NAMALWA (cell line): ENCODE data around the gene GBGT1.
"Not testable (repeated sequence)": the region's sequence is repeated elsewhere in the genome, so short reads cannot be mapped to it uniquely, and the experiment has no call there.

Experiments used
- DNase-seq: peaks from one replicate; pipeline ENCODE4 v3.0.0-alpha.2; 2015; ENCODE audit warnings: low spot score

GBGT1 gene

GRCh38 chr9:133163504-133164172 lies at the start of gene GBGT1:
Gene GBGT1 (minus strand): TSS chr9:133163914. CDS start chr9:133162412, 1,502 bp downstream.
- peak; percentile 59 for DNase-seq

- DNase-seq = no peak
Observed at GRCh38 chr9:133210609-133211008, 46.9 kb upstream of the GBGT1 start.

GRCh38 chr9:133210202-133210532 lies 46.5 kb upstream of the GBGT1 start:
- no peak for DNase-seq

- not testable (repeated sequence) for DNase-seq
Observed at GRCh38 chr9:133209327-133210201, 45.9 kb upstream of the GBGT1 start.

GRCh38 chr9:133208880-133209300 lies 45.2 kb upstream of the GBGT1 start, which contains the start of gene OBP2B:
Gene OBP2B (minus strand): TSS chr9:133209250. CDS start chr9:133209199, 51 bp downstream.
- not testable (repeated sequence) for DNase-seq

GRCh38 chr9:133208171-133208879 lies 44.6 kb upstream of the GBGT1 start:
- DNase-seq = not testable (repeated sequence)

GRCh38 chr9:133207540-133208170 lies 43.9 kb upstream of the GBGT1 start:
- no peak for DNase-seq

GRCh38 chr9:133207021-133207531 lies 43.4 kb upstream of the GBGT1 start:
- DNase-seq = no peak

- DNase-seq = no peak
Observed at GRCh38 chr9:133205996-133206931, 42.5 kb upstream of the GBGT1 start.

- not testable (repeated sequence) for DNase-seq
Observed at GRCh38 chr9:133205481-133205887, 41.8 kb upstream of the GBGT1 start.

- DNase-seq = no peak
Observed at GRCh38 chr9:133204993-133205336, 41.3 kb upstream of the GBGT1 start.

GRCh38 chr9:133204335-133204992 lies 40.8 kb upstream of the GBGT1 start:
- DNase-seq = no peak

GRCh38 chr9:133203506-133204075 lies 39.9 kb upstream of the GBGT1 start:
- DNase-seq = no peak

GRCh38 chr9:133202688-133203453 lies 39.2 kb upstream of the GBGT1 start:
- no peak for DNase-seq

- no peak for DNase-seq
Observed at GRCh38 chr9:133202145-133202513, 38.4 kb upstream of the GBGT1 start.

GRCh38 chr9:133201424-133202144 lies 37.9 kb upstream of the GBGT1 start:
- no peak for DNase-seq

- DNase-seq = no peak
Observed at GRCh38 chr9:133200631-133201030, 36.9 kb upstream of the GBGT1 start.

- DNase-seq = no peak
Observed at GRCh38 chr9:133199648-133200321, 36.1 kb upstream of the GBGT1 start.
